ENCODE measurements around the gene ABTB1.

Gene ABTB1

DNA sequence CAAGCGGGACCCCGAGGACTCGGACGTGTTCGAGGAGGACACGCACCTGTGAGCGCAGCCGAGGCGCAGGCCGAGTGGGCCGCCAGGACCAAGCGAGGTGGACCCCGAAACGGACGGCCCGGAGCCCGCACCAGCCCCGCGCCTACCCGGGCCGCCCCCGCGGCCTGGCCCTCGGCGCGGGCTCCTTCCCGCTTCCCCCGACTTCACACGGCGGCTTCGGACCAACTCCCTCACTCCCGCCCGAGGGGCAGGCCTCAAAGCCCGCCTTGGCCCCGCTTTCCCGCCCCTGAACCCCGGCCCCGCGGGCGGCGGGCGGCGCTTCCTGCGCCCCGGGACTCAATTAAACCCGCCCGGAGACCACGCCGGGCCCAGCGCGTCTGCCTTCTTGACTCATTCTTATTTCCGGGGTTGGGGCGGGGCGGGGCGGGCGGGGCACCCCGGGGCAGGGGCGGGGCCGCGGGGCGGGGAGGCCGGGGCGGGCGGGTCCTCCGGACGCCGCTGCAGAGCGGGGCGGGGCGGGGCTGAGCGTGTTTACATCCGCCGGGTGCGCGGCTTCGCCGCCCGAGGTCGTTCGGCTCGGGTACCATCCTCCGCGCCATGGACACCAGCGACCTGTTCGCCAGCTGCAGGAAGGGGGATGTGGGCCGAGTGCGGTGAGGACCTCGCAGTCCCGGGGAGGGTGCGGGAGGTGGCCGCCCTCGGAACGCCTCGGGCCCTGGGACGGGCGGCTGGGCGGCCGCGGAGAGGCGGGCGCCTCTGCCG is at the start of gene ABTB1:
ABTB1 (plus strand) TSS at position 524 of the 762 bp plus-strand sequence; CDS start at position 598, 74 bp downstream.
- DNase-seq: peak; percentile 93

DNA sequence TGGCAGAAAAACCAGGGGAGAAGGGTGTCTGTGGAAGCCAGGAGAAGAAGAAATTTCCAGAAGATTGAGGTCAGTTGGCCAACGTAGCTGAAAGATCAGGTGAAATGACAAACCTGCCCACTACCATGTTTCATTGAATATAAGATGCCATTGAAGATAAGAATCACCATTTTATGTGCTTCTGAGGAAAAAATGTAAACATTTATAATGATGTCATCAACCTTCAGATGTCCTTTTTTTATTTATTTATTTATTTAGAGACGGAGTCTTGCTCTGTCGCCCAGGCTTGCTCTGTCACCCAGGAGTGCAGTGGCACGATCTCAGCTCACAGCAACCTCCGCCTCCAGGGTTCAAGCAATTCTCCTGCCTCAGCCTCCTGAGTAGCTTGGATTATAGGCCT is 48.7 kb upstream of the ABTB1 start:
- no peak for DNase-seq

DNA sequence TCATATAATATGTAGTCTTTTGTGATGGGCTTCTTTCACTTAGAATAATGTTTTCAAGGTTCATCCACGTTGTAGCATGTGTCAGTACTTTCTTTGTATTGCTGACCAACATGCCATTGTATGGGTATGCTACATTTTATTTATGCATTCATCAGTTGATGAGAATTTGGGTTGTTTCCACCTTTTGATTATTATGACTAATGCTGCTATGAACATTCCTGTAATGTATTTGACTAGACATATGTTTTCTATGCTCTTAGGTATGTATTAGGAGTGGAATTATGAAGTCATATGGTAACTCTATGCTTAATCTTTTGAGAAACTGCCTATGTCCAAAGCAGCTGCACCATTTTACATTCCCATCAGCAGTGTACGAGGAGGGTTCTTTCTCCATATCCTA is 46.9 kb upstream of the ABTB1 start:
- no peak for DNase-seq

DNA sequence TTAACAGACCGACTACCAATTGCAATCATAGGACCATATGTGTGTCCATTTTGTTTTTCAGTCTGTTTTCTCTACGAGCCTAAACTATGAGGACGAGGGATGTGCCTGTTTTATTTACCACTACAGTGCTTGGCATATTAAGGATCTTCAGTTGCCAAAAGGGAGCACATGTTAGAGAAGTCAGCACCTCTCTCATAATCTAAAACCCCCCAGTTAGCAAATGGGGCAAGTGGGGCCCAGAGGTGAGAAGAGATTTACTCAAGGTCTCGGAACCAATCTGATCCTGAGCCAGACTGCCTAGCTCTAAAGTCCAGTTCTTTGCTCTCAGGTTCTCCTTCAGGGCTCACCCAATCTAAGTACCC is 44.3 kb upstream of the ABTB1 start:
- no peak for DNase-seq

DNA sequence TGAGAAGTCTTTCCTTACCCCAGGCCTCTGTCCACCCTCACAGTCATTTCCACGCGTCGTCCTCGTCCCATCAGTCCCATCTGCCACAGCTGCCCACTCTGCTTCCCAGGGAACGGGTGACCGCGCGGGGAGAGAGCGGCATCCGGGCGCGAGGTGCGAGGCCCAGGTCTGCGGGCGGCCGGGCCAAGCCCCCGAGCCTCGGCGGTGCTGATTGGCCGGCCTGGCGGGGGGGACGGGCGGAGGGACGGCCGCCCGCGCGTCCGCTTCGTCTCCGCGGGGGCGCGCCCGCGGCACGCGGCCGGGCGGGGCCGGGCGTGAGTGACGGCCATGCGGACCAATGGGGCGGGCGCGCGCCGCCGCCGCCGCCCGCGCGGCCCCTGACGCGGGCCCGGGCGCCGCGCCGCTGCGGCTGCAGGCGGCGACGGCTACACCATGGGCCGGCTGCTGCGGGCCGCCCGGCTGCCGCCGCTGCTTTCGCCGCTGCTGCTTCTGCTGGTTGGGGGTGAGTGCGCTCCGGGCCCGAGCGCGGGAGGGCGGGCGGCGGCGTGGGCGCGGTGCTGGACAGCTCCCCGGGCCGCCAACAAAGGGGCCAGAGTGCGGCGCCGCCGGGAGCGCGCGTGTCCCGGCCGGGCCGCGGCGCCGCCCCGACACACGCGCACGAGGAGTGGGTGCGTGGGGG is 43.8 kb upstream of the ABTB1 start, which contains the start of gene PODXL2:
PODXL2 (plus strand) TSS at position 398 of the 679 bp plus-strand sequence; CDS start at position 433, 35 bp downstream.
- peak; percentile 72 for DNase-seq

DNA sequence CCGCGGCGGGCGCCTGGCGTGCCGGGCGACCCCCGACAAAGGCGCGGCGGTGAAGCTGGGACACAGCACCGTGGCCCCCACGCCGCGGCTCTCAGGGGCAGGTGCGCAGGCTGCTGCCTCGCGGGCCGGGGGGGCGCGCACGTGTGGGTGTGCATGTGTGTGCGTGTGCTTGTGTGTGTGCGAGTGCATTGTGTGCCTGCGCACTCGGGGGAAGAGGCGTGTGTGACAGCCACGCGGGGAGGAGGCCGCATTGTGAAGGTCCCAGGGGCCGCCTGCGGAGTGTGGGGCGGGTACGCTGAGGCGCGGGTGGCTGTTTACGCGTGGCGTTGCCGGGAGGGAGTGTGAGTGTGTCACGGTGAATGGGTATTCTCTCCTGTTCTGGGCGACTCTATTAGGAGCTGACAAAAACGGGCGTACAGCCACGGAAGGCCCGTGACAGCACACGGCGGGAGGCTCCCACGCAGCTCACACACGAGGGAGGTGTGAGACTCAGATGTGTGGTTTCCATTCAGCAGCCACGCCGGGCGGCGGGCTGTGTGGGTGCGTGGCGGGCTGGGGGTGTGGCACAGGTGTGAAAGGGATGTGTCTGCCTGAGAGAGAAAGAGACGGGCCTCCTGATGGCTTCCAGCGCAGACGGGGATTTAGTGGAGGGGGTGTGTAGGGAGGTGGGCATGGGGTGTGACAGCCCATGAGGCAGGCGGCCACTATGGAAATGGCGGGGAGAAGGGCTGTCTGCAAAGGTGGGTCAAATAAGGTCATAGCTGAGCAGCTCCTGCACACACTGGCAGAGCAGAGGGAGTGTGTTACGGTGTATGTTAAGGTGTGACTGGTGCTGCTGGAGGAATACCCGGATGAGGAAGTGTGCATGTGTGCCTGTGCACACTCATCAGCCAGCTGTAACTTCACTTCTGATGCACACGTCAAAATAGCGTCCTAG is 43.0 kb upstream of the ABTB1 start:
- DNase-seq: peak; percentile 44

DNA sequence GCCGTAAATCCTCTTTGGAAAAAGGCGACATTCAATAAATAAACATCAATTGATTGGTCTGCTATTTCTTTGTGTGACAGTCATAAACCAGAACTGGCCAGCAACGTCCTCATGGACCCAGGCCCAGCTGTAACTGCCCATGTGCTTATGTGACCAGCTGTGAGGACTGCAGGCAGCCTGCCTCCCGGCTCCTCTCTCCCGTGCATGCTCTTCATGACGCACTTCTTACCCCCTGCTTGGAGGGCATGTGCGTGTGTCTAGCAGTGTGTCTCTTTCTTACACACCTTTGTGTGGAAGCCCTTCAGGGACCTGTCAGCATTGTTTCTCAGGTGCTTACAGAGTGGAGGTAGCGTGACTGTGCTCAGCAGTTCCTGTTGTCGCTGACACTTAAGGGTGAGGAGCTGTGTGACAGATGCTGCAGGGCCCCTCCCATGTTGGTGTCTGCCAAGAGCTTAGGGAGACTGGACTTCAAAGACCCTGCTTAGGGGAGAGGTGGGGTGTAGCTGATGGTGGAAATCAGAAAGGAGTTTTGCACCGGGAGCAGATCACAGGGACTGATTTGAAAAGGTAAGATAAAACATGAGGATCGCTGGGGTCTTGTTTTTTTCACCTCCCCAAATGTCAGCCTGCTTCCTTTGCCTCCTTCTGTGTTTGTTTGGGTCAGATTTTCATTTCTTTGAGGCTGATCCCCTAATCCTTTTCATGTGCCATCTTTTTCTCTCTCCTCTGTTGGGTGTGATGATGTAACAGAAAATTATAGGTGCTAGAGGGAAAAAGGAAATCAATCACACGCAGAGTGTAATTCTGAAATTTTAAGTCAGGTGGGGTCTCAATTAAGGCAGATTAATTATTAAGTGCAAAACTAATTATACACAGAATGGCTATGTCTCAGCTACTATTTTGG is 41.7 kb upstream of the ABTB1 start:
- DNase-seq: no peak

DNA sequence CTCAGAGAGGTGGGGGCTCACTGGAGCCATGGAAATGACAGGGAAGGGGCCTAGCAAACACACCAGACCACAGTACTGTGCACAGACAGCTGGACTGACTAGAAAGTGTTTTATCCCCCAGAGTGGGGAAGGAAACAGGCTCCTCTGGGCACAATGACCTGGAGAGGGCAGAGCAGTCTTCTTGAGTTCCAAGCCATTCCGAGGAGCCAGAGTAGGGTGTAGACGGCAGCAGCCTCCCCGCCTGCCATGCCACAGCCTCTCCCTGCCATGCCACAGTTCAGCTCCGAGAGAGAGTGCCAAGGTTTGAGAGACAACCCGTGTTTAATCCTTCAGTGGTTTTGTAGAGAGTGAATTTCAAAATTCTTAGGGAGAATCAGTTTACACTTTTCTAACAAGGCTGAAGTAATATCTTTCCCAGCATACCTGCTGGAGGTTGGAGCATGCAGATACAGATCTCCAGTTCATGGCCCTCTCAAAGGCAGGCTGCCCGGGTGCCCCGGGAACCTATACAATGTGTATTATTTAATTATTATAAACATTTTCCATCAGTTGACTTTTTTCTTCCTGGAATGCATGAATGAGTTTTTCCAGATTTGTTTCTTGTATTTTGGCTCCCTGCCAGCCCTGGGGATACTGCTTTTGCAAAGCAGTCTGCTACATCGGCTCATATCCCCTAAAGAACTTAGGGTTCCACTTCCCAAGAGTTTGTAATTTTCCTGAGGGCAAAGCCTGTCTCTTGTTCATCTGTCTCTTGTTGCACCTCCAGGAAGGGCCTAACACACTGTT is 40.5 kb upstream of the ABTB1 start:
- no peak for DNase-seq

DNA sequence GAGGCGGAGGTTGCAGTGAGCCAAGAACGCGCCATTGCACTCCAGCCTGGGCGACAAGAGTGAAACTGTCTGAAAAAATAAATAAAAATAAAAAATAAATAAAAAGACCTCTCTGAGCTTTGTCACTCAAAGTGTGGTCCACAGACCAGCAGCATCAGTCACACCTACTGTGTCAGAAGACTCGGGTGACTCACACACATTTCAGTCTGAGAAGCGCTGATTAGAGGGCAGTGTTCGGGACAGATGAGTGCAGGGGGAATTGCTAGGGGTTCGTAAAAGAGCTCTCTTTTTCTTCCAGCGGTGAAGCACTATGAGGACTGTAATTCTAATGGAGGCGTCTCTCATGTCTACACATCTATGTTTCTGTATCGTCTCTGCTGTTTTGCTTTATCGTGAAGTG is 38.1 kb upstream of the ABTB1 start:
- DNase-seq: no peak

DNA sequence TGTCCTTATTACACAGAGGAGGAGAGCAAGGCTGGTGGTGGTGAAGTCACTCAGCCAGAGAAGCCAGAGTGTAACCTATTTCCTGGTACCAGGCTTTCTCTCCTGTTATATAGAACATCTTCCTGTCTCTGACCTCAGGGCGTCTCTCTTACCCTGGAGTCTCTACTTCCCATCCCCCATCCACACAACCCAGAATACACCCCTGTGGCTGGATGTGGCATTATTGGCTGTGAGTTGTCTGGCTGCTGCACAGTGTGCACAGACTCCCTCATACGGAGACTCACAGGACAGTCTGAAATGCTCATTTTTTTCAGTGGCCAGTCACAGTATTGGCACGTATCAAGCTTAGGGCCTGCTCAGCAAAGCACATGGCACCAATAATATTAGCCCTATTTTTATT is 35.2 kb upstream of the ABTB1 start:
- DNase-seq: peak; percentile 56

DNA sequence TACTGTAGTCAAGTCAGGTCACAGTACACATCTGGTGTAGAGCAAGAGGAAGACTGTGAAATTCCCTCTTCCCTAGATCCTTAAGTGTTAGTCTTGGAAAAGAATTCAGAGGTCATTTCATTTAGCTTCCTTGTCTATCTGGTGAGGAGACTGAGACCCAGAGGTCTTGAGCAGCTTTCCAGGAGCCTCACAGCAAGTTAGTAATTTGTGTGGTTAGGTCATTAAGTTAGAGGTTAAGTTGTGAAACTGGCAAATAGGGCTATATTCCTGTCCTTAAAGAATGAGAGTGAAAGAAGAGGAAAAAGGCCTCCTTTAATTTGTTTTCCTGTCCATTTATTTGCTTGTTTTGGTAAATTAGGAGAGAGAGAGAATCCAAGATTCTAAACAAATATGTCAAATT is 34.8 kb upstream of the ABTB1 start:
- no peak for DNase-seq

DNA sequence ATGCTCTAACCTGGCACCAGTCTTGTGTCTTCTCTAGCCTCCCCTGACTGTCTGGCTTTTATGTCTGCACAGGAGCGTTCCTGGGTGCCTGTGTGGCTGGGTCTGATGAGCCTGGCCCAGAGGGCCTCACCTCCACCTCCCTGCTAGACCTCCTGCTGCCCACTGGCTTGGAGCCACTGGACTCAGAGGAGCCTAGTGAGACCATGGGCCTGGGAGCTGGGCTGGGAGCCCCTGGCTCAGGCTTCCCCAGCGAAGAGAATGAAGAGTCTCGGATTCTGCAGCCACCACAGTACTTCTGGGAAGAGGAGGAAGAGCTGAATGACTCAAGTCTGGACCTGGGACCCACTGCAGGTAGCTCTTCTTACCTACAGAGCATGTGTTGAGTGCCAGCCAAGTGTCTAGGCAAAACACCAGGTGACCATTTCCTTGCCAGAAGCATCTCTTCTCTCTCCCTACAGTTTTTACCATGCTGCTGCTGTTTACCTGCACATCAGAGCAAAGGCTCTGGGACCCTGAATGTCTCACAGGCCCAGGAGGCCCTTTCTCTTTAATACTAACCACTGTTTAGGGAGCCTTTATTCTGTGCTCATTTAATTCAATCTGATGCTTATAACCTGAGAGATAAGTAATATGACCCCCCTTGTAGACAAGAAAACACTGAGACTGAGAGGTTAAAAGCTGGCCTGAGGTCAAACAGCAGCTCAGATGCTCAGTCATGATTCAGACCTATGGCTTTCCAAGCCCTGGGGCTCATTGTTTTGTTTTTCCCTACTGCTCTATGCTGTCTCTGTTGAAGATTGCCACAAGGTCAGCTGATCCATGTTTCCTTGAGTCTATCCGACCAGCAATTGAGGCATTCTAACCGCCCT is 33.3 kb upstream of the ABTB1 start:
- no peak for DNase-seq

DNA sequence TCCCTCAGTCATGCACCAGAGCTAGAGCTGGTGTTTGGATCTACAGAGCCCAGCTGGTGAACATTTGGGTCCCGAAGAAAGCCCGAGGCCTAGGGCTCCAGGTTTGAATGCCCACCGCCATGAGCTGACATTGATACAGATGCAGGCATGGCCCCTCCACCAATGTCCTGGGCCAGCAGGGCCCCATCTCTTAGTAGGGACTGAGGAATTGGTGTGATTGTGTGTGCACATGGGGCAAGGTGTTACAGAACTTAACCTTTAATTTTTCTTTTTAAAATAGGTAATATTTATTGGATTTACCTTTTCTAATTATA is 32.8 kb upstream of the ABTB1 start:
- no peak for DNase-seq

DNA sequence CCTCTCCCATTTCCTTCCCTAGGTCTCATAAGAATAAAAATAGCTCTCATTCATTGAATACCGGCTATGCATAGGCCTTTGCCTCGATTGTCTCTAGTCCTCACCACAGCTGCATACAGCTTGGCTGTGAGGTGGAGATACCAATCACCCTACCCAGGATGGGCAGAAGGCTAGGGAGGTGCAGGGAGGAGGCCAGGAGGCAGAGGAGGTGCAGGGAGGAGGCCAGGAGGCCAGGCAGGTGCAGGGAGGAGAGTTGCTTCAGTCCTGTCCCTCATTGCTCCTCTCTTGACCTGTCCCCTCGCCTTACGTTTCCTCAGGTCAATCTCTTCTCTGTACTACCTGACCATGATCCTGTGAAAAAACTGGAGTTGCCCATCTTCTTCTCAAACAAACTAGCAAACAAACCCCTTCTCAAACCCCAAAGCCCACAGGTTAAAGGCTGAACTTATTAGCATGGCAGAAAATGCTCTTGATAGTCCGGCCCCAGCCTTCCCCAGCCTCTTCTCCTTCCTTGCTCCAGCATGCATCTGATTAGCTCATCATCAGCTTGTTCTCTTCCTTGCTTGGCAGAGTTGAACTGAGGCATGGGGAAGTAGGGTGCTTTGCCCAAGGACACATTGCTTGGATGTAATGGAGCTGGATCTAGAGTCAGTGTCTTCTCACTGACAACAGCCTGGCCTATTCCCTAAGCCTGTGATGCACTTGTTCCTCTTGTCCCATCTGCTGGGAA is 27.9 kb upstream of the ABTB1 start:
- no peak for DNase-seq

DNA sequence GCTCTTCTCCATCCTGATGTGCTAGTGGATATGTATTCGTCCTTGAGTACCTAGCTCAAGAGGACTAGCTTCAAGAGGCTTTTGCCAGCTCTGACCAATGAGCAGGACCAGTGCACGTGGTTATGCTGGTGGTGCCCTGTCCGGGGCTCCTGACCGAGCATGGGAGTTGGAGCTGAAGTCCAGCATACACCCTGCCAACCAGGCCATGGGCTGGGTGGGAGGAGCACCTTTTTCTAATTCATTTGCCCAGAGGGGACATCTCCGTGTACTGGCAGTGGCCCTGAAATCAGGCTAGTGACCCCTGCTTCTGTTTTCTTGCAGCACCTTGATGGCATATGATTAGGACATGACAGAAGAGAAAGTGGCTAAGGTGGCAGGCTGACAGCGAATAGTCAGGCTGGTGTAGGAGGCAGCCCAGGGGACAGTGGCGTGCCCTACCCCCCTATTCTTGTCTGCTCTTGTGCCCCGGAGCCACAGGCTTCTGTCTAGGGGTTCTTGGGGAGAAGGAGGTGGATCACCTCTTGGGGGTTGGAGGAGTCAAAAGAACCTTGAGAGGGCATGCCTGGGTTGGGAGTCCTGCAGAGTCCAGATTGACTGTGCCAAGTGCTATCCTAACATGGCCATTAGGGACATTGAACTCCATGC is 27.3 kb upstream of the ABTB1 start:
- no peak for DNase-seq

DNA sequence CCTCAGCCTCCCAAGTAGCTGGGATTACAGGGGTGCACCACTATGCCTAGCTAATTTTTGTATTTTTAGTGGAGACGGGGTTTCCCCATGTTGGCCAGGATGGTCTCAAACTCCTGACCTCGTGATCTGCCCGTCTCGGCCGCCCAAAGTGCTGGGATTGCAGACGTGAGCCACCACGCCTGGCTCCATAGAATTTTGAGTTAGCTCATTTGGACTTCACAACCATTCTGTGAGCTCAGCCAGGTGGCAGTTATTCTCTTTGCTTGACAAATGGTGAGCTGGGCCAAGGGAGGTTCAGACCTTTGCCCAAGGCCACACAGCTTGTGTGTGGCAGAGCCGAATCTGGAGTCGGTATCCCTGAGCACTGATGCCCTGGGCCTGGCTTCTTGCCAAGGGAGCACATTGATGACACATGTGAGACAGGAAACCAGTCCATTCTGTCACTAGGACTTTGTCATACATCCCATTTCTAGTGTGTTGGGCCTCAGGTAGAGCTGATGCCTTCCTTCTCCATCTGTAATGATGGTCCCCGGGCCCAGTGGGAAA is 26.2 kb upstream of the ABTB1 start:
- DNase-seq: no peak

DNA sequence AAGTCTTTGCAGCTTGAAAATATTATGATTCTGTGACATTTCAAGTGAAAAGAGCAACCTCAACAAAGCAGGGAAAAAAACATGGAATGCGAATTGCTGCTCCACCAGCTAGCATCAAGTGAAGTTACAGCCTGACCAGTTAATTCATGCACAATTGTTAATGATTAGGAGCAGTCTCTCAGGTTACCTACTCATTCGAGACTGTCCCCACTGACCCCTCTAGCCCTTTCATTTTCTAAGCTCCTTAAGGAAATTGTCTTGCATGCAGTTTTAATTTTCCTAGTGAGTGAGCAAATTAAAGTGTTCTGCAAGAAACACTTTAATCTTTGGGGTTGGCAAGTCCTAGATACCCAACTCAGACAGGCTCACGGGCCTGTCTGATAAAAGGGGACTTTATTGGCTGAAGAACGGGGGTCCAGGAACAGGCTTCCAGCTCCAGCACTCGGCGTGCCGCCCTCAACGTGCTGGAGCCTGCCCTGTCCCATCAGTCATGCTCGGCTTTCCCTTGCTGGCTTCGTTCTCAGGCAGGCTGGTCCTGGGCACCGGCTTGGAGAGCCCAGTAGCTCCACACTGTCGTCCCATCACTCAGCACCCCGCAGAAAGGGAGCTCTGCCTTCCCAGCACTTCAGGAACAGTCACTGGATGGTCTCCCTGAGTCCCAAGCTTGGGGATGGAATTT is 25.4 kb upstream of the ABTB1 start:
- no peak for DNase-seq

DNA sequence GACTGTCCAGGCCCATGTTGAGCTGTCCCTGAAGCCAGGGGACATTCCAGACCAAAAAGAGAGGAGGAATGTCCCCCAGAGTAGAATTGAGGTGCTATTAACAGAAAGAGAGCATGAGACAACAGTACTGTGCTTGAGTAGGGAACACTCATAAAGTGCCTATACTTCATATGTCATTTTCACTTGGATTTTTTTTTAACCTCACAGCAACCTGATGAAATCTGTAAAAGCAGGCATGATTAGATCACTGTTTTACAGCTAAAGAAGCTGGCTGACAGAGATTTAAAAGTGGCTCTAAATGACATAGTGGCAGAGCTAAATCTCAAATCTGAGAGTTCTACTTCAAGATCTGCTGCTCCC is 24.9 kb upstream of the ABTB1 start:
- DNase-seq: no peak

DNA sequence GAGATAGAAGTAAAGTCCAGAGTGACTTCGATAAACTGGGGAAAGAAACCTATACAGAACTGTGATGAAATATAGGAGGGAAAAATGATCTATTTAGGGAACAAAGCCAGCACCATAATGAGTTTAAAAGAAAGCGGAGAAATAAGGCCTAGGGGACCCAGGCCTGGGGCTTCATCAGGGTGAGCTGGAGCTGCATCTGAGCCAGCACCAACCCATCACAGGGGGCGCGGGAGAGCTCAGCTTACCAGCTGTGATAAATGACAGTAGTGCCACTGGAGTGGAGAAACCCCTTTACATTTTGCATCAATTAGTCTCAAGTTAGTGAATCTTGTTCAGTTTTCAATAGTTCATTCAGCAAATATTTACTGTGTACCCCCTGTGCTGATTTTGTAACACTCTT is 22.5 kb upstream of the ABTB1 start:
- no peak for DNase-seq
